CD8-positive, alpha-beta memory T cell (primary cell): Measurements from ENCODE around the gene TNIK. TPM values are rescaled to one million over a fixed set of nuclear protein-coding genes. Genes with fewer than 3 reads are reported as not detected.
"Not testable (repeated sequence)": the region's sequence is repeated elsewhere in the genome, so short reads cannot be mapped to it uniquely, and the experiment has no call there.

Experiments
- CTCF ChIA-PET: fragments of 350-600 bp; sonication (Branson Sonifier 250); formaldehyde crosslinking; loops from one replicate; lab custom pipeline; 2021; ENCODE audit warnings: antibody characterized with exemption; lab: Charles Lee
- POLR2A ChIA-PET: fragments of 350-600 bp; sonication (Branson Sonifier 250); formaldehyde crosslinking; loops from one replicate; lab custom pipeline; 2021; ENCODE audit warnings: antibody characterized with exemption; lab: Charles Lee
- DNase-seq, 5 donors: peaks; one replicate each; pipeline versions ENCODE4 v3.0.0 to v3.0.0-alpha.2; 2020 to 2022; ENCODE audit warnings: mixed read lengths in 1 of 5
- H3K27ac ChIP-seq: one replicate; pipeline ENCODE4 v1.7.0; 2013; ENCODE audit warnings: low read depth, mild to moderate bottlenecking, low read length, moderate library complexity
- H3K27me3 ChIP-seq: 2 replicates; pipeline ENCODE4 v1.7.0; 2013; ENCODE audit warnings: low read length, mild to moderate bottlenecking; ENCODE audit not compliant: insufficient read depth, poor library complexity, severe bottlenecking
- H3K36me3 ChIP-seq: 2 replicates; pipeline ENCODE4 v1.7.0; 2013; ENCODE audit warnings: mild to moderate bottlenecking, low read length, moderate library complexity; ENCODE audit not compliant: insufficient read depth
- H3K4me1 ChIP-seq: 2 replicates; pipeline ENCODE4 v1.7.0; 2013; ENCODE audit warnings: mild to moderate bottlenecking, low read length, moderate library complexity; ENCODE audit not compliant: insufficient read depth
- H3K4me3 ChIP-seq: 2 replicates; pipeline ENCODE4 v1.7.0; 2013; ENCODE audit warnings: mild to moderate bottlenecking, low read length
- H3K9me3 ChIP-seq: 2 replicates; pipeline ENCODE4 v1.7.0; 2013; ENCODE audit warnings: mild to moderate bottlenecking, low read length
- H3K27ac Mint-ChIP-seq, 8 donors: one replicate each; pipeline ENCODE4 v1.8.0; 2020 to 2021; ENCODE audit warnings: mixed read lengths in 8 of 8, mild to moderate bottlenecking in 6 of 8, inconsistent platforms in 3 of 8, moderate library complexity in 3 of 8
- H3K27me3 Mint-ChIP-seq, 2 donors: one replicate each; pipeline ENCODE4 v1.8.0; 2020 to 2021; ENCODE audit warnings: mixed read lengths in 2 of 2, mild to moderate bottlenecking in 1 of 2, moderate library complexity in 1 of 2
- H3K36me3 Mint-ChIP-seq, 3 donors: one replicate each; pipeline ENCODE4 v1.8.0; 2020 to 2021; ENCODE audit warnings: mixed read lengths in 3 of 3, inconsistent platforms in 1 of 3, mild to moderate bottlenecking in 1 of 3
- H3K4me1 Mint-ChIP-seq, 3 donors: one replicate each; pipeline ENCODE4 v1.8.0; 2020 to 2021; ENCODE audit warnings: mixed read lengths in 3 of 3, inconsistent platforms in 1 of 3, mild to moderate bottlenecking in 1 of 3
- H3K4me3 Mint-ChIP-seq, 7 donors: one replicate each; pipeline ENCODE4 v1.8.0; 2020 to 2021; ENCODE audit warnings: mixed read lengths in 7 of 7, mild to moderate bottlenecking in 6 of 7, moderate library complexity in 4 of 7, inconsistent platforms in 2 of 7
- H3K9me3 Mint-ChIP-seq, 5 donors: one replicate each; pipeline ENCODE4 v1.8.0; 2020 to 2022; ENCODE audit warnings: mixed read lengths in 5 of 5, mild to moderate bottlenecking in 3 of 5, moderate library complexity in 2 of 5, inconsistent platforms in 1 of 5
- polyA plus RNA-seq: library from polyadenylated mRNA; unstranded; fragments of 300-500 nt; fragmentation: Illumina TruSeq; gene quantifications from one replicate; pipeline ENCODE4 v1.2.3, GENCODE V29; 2021
- total RNA-seq, 2 experiments: library from RNA; stranded (reverse); gene quantifications; one replicate each; pipeline ENCODE4 v1.2.3, GENCODE V29; 2021

TNIK gene
- total and polyA plus RNA-seq, 3 experiments from 2014 or later: 15.9 to 19.2 (median 17.7) TPM

GRCh38 chr3:171427771-171428320 is 32.4 kb downstream of the TNIK start:
- Mint-ChIP-seq H3K4me1 (peaks cover 17 to 25% (median 25%) of the 10 kb centered on the region in 3 donors), H3K27ac (no peak overlapping the region), H3K4me3 (no peak overlapping the region), H3K36me3 (peaks cover 0 to 5% (median 4%) of the 10 kb centered on the region in 3 donors), H3K27me3 (no peaks in the 10 kb centered on the region), H3K9me3 (peaks cover 0 to 3% (median 0%) of the 10 kb centered on the region in 5 donors)
- H3K9me3 ChIP-seq: no peaks in the 10 kb centered on the region
- peaks cover 6% of the 10 kb centered on the region for H3K4me1 ChIP-seq
- no peaks in the 10 kb centered on the region for H3K36me3 ChIP-seq
- POLR2A ChIA-PET: no interaction called here
- H3K4me3 ChIP-seq: no peak overlapping the region
- no peaks in the 10 kb centered on the region for H3K27me3 ChIP-seq
- peak overlapping the region; percentile 5 for H3K27ac ChIP-seq
- CTCF ChIA-PET: interaction anchor here (1.1 to 1.9 kb wide), 2 partner anchors 138 to 241 kb away, joined by 3 to 4 read pairs; no protein-coding TSS in a partner anchor
- DNase-seq: no peak

- CTCF ChIA-PET, H3K27me3 Mint-ChIP-seq, H3K36me3 Mint-ChIP-seq, H3K36me3 ChIP-seq, H3K27me3 ChIP-seq, H3K4me1 ChIP-seq, H3K9me3 Mint-ChIP-seq, H3K27ac ChIP-seq, H3K4me3 ChIP-seq, H3K4me3 Mint-ChIP-seq, POLR2A ChIA-PET, DNase-seq, H3K27ac Mint-ChIP-seq, H3K9me3 ChIP-seq: not testable (repeated sequence)
- peaks cover 29 to 43% (median 36%) of the 10 kb centered on the region in 3 donors for H3K4me1 Mint-ChIP-seq
Observed at GRCh38 chr3:171424063-171424462, 36.1 kb downstream of the TNIK start.

- Mint-ChIP-seq H3K36me3 (peaks cover 0 to 10% (median 7%) of the 10 kb centered on the region in 3 donors), H3K4me1 (peaks cover 34 to 55% (median 44%) of the 10 kb centered on the region in 3 donors)
- H3K27ac ChIP-seq, H3K4me3 ChIP-seq, H3K9me3 Mint-ChIP-seq, H3K4me3 Mint-ChIP-seq, H3K36me3 ChIP-seq, POLR2A ChIA-PET, H3K27me3 ChIP-seq, H3K4me1 ChIP-seq, H3K9me3 ChIP-seq, H3K27me3 Mint-ChIP-seq, H3K27ac Mint-ChIP-seq, CTCF ChIA-PET, DNase-seq: not testable (repeated sequence)
Observed at GRCh38 chr3:171422855-171423254, 37.4 kb downstream of the TNIK start.

GRCh38 chr3:171420667-171421066 is 39.5 kb downstream of the TNIK start:
- H3K9me3 ChIP-seq: no peaks in the 10 kb centered on the region

GRCh38 chr3:171419457-171419856 is 40.7 kb downstream of the TNIK start:
- no peaks in the 10 kb centered on the region for H3K27me3 Mint-ChIP-seq

More at GRCh38 chr3:171420667-171421066, 39.5 kb downstream of the TNIK start:
- no peak for DNase-seq
- Mint-ChIP-seq H3K27ac (peak overlapping the region in 1 of 8 donors; percentile 17), H3K9me3 (peaks cover 0 to 3% (median 0%) of the 10 kb centered on the region in 5 donors), H3K4me3 (no peak overlapping the region), H3K36me3 (peaks cover 0 to 9% (median 4%) of the 10 kb centered on the region in 3 donors), H3K27me3 (no peaks in the 10 kb centered on the region), H3K4me1 (peaks cover 44 to 72% (median 61%) of the 10 kb centered on the region in 3 donors)
- CTCF ChIA-PET: no interaction called here
- POLR2A ChIA-PET: no interaction called here
- no peaks in the 10 kb centered on the region for H3K4me1 ChIP-seq
- H3K27ac ChIP-seq: no peak overlapping the region
- no peaks in the 10 kb centered on the region for H3K36me3 ChIP-seq
- no peaks in the 10 kb centered on the region for H3K27me3 ChIP-seq
- no peak overlapping the region for H3K4me3 ChIP-seq

GRCh38 chr3:171417813-171418212 is 42.4 kb downstream of the TNIK start:
- Mint-ChIP-seq H3K27ac (no peak overlapping the region), H3K27me3 (no peaks in the 10 kb centered on the region)

More at GRCh38 chr3:171419457-171419856, 40.7 kb downstream of the TNIK start:
- no peak overlapping the region for H3K27ac ChIP-seq
- Mint-ChIP-seq H3K4me3 (no peak overlapping the region), H3K9me3 (peaks cover 0 to 3% (median 0%) of the 10 kb centered on the region in 5 donors), H3K4me1 (peaks cover 53 to 83% (median 72%) of the 10 kb centered on the region in 3 donors), H3K27ac (no peak overlapping the region), H3K36me3 (peaks cover 0 to 9% (median 4%) of the 10 kb centered on the region in 3 donors)
- no peaks in the 10 kb centered on the region for H3K4me1 ChIP-seq
- ChIA-PET CTCF (interaction anchor here (0.6 to 1.0 kb wide), 2 partner anchors 147 to 274 kb away, joined by 3 read pairs; no protein-coding TSS in a partner anchor), POLR2A (no interaction called here)
- no peaks in the 10 kb centered on the region for H3K27me3 ChIP-seq
- no peaks in the 10 kb centered on the region for H3K9me3 ChIP-seq
- H3K36me3 ChIP-seq: no peaks in the 10 kb centered on the region
- no peak overlapping the region for H3K4me3 ChIP-seq
- DNase-seq: no peak

GRCh38 chr3:171417137-171417536 is 43.1 kb downstream of the TNIK start:
- Mint-ChIP-seq H3K9me3 (no peaks in the 10 kb centered on the region), H3K27me3 (no peaks in the 10 kb centered on the region), H3K36me3 (peaks cover 0 to 5% (median 4%) of the 10 kb centered on the region in 3 donors), H3K27ac (no peak overlapping the region), H3K4me1 (peaks cover 65 to 92% (median 80%) of the 10 kb centered on the region in 3 donors), H3K4me3 (no peak overlapping the region)
- Histone ChIP-seq H3K27me3 (no peaks in the 10 kb centered on the region), H3K36me3 (no peaks in the 10 kb centered on the region), H3K27ac (no peak overlapping the region), H3K9me3 (no peaks in the 10 kb centered on the region), H3K4me1 (peaks cover 6% of the 10 kb centered on the region), H3K4me3 (no peak overlapping the region)
- ChIA-PET POLR2A (no interaction called here), CTCF (no interaction called here)
- no peak for DNase-seq

More at GRCh38 chr3:171417813-171418212, 42.4 kb downstream of the TNIK start:
- Histone ChIP-seq H3K4me3 (no peak overlapping the region), H3K4me1 (peaks cover under 1% of the 10 kb centered on the region), H3K9me3 (no peaks in the 10 kb centered on the region), H3K27ac (no peak overlapping the region), H3K36me3 (no peaks in the 10 kb centered on the region), H3K27me3 (no peaks in the 10 kb centered on the region)
- ChIA-PET CTCF (no interaction called here), POLR2A (no interaction called here)
- Mint-ChIP-seq H3K4me3 (no peak overlapping the region), H3K9me3 (no peaks in the 10 kb centered on the region), H3K36me3 (peaks cover 0 to 6% (median 4%) of the 10 kb centered on the region in 3 donors), H3K4me1 (peaks cover 60 to 91% (median 77%) of the 10 kb centered on the region in 3 donors)
- no peak for DNase-seq

- Histone ChIP-seq H3K36me3 (no peaks in the 10 kb centered on the region), H3K27ac (no peak overlapping the region), H3K27me3 (no peaks in the 10 kb centered on the region), H3K4me1 (peaks cover 6% of the 10 kb centered on the region), H3K9me3 (no peaks in the 10 kb centered on the region), H3K4me3 (no peak overlapping the region)
- CTCF ChIA-PET: interaction anchor here (0.6 kb wide), 1 partner anchor 8 kb away, joined by 3 read pairs; no protein-coding TSS in a partner anchor
- no peaks in the 10 kb centered on the region for H3K27me3 Mint-ChIP-seq
- H3K9me3 Mint-ChIP-seq: no peaks in the 10 kb centered on the region
- no peak for DNase-seq
- H3K36me3 Mint-ChIP-seq: peaks cover 0 to 5% (median 4%) of the 10 kb centered on the region in 3 donors
- POLR2A ChIA-PET: no interaction called here
- H3K27ac Mint-ChIP-seq: peak overlapping the region in 1 of 8 donors; percentile 1
- no peak overlapping the region for H3K4me3 Mint-ChIP-seq
- peaks cover 68 to 93% (median 85%) of the 10 kb centered on the region in 3 donors for H3K4me1 Mint-ChIP-seq
Observed at GRCh38 chr3:171416666-171417065, 43.5 kb downstream of the TNIK start.
